Gastrocnemius medialis (tissue), 4 donors: ENCODE results near the gene NAP1L4. TPM values are rescaled to one million over a fixed set of nuclear protein-coding genes. Genes with fewer than 3 reads are reported as not detected.

Experiments used
- ATAC-seq, 2 donors: fragments of 150-250 bp; one replicate each; pipeline ENCODE4 v1.9.1; 2016
- DNase-seq, 2 donors: peaks; one replicate each; pipeline ENCODE4 v3.0.0-alpha.2; 2019
- H3K27ac ChIP-seq, 4 donors: fragments of 200-600 bp; sonication (generic); 1 replicate in 1 of 4; 2 replicates in 3 of 4; pipeline ENCODE4 v1.5.1; 2016 to 2018; ENCODE audit warnings: mild to moderate bottlenecking in 2 of 4, moderate library complexity in 1 of 4
- H3K27me3 ChIP-seq, 3 donors: fragments of 200-600 bp; sonication (generic) in 2 of 3; 1 replicate in 1 of 3; 2 replicates in 2 of 3; pipeline versions ENCODE4 v1.5.1 to v1.6.0; 2016 to 2019; ENCODE audit warnings: mild to moderate bottlenecking in 1 of 3, moderate library complexity in 1 of 3
- H3K36me3 ChIP-seq, 2 donors: fragments of 200-600 bp; sonication (generic) in 1 of 2; one replicate each; pipeline ENCODE4 v1.5.1; 2017 to 2018
- H3K4me1 ChIP-seq, 2 donors: fragments of 200-600 bp; sonication (generic) in 1 of 2; one replicate each; pipeline ENCODE4 v1.5.1; 2016 to 2017; ENCODE audit warnings: mild to moderate bottlenecking in 2 of 2
- H3K4me3 ChIP-seq, 4 donors: fragments of 200-600 bp; sonication (generic) in 3 of 4; 1 replicate in 1 of 4; 2 replicates in 3 of 4; pipeline ENCODE4 v1.5.1; 2016 to 2019; ENCODE audit warnings: mild to moderate bottlenecking in 2 of 4
- H3K9me3 ChIP-seq, 3 donors: fragments of 200-600 bp; sonication (generic) in 2 of 3; 1 replicate in 1 of 3; 2 replicates in 2 of 3; pipeline ENCODE4 v1.5.1; 2016 to 2019
- CTCF ChIP-seq, 5 experiments: fragments of 450-650 bp in 3 of 5; fragments of 200-600 bp in 2 of 5; sonication (generic) in 2 of 5; IDR thresholded peaks in 4 of 5; conservative IDR thresholded peaks in 1 of 5; 1 replicate in 4 of 5; 2 replicates in 1 of 5; pipeline ENCODE4 v1.5.1; 2016 to 2019; ENCODE audit warnings: antibody characterized with exemption in 5 of 5, mild to moderate bottlenecking in 3 of 5, moderate library complexity in 3 of 5
- POLR2A ChIP-seq, 2 donors: fragments of 450-650 bp; IDR thresholded peaks; one replicate each; pipeline ENCODE4 v1.6.1; 2017; ENCODE audit warnings: antibody characterized with exemption in 2 of 2, mild to moderate bottlenecking in 2 of 2, moderate library complexity in 2 of 2
- in situ Hi-C, 4 donors: fragments of 200-750 bp; cut with MboI; loops; one replicate each; pipeline versions ENCODE4 v1.15.0 to v1.8.0; 2017; ENCODE audit warnings: low sequenced_read_pairs in 4 of 4
- intact Hi-C: fragments of 100-400 bp; cut with DNase I; formaldehyde crosslinking; loops from one replicate; pipeline ENCODE4 v1.15.1; 2023; ENCODE audit warnings: low total_unique reads
- total RNA-seq, 4 donors: library from RNA; depleted of rRNA; stranded (reverse); fragments of >200 nt; gene quantifications; one replicate each; pipeline versions ENCODE4 v1.1.0 to v1.2.3, GENCODE V29; 2016

The NAP1L4 gene
- total RNA-seq, 4 donors from 2014 or later = 86.4 to 123 (median 111) TPM

- ATAC-seq = no peak
- H3K4me1 ChIP-seq = peaks cover 4 to 9% of the 10 kb centered on the region in 2 donors
- H3K9me3 ChIP-seq = no peaks in the 10 kb centered on the region
- H3K4me3 ChIP-seq = no peak overlapping the region
- no peaks in the 10 kb centered on the region for H3K36me3 ChIP-seq
- no peak for DNase-seq
- TF ChIP-seq POLR2A (IDR thresholded peaks at IDR 0.05) (no peak), CTCF (IDR thresholded peaks at IDR 0.05 in 4 of 5, conservative IDR thresholded peaks at IDR 0.05 in 1 of 5) (no peak)
- H3K27ac ChIP-seq = no peak overlapping the region
- in situ Hi-C loops (no loop called here), intact Hi-C loops (no loop called here)
- peaks cover 25 to 42% (median 39%) of the 10 kb centered on the region in 3 donors for H3K27me3 ChIP-seq
Measured at GRCh38 chr11:2931771-2932738, 60.1 kb downstream of the NAP1L4 start.

- H3K9me3 ChIP-seq = no peaks in the 10 kb centered on the region
- TF ChIP-seq POLR2A (IDR thresholded peaks at IDR 0.05) (no peak), CTCF (IDR thresholded peaks at IDR 0.05 in 4 of 5, conservative IDR thresholded peaks at IDR 0.05 in 1 of 5) (no peak)
- H3K4me1 ChIP-seq = peaks cover 4 to 9% of the 10 kb centered on the region in 2 donors
- in situ Hi-C loops = no loop called here
- ATAC-seq (no peak), DNase-seq (no peak)
- H3K27me3 ChIP-seq = peaks cover 27 to 43% (median 42%) of the 10 kb centered on the region in 3 donors
- H3K4me3 ChIP-seq = no peak overlapping the region
- intact Hi-C loops = no loop called here
- H3K27ac ChIP-seq = no peak overlapping the region
- H3K36me3 ChIP-seq = no peaks in the 10 kb centered on the region
Measured at GRCh38 chr11:2931420-2931746, 60.7 kb downstream of the NAP1L4 start.

- H3K4me3 ChIP-seq = peak overlapping the region in 3 of 4 donors; percentile 46 to 51 (median 47)
- H3K27ac ChIP-seq = no peak overlapping the region
- intact Hi-C loops (no loop called here), in situ Hi-C loops (no loop called here)
- H3K36me3 ChIP-seq = no peaks in the 10 kb centered on the region
- H3K4me1 ChIP-seq = peaks cover 4 to 9% of the 10 kb centered on the region in 2 donors
- peaks cover 27 to 43% (median 42%) of the 10 kb centered on the region in 3 donors for H3K27me3 ChIP-seq
- TF ChIP-seq POLR2A (IDR thresholded peaks at IDR 0.05) = no peak
- peak; percentile 1 to 56 (median 37) for TF ChIP-seq CTCF (IDR thresholded peaks at IDR 0.05 in 4 of 5, conservative IDR thresholded peaks at IDR 0.05 in 1 of 5)
- no peaks in the 10 kb centered on the region for H3K9me3 ChIP-seq
- DNase-seq (no peak), ATAC-seq (no peak)
Measured at GRCh38 chr11:2930704-2931419, 61.3 kb downstream of the NAP1L4 start.

- DNase-seq = no peak
- TF ChIP-seq POLR2A (IDR thresholded peaks at IDR 0.05) (no peak), CTCF (IDR thresholded peaks at IDR 0.05 in 4 of 5, conservative IDR thresholded peaks at IDR 0.05 in 1 of 5) (peak in 3 of 5 experiments; percentile 26 to 47 (median 35))
- ATAC-seq = no peak
- Histone ChIP-seq H3K36me3 (no peaks in the 10 kb centered on the region), H3K4me1 (peaks cover 4 to 9% of the 10 kb centered on the region in 2 donors), H3K4me3 (peak overlapping the region; percentile 46 to 51 (median 49)), H3K9me3 (no peaks in the 10 kb centered on the region), H3K27ac (no peak overlapping the region), H3K27me3 (peaks cover 27 to 43% (median 42%) of the 10 kb centered on the region in 3 donors)
- intact Hi-C loops (no loop called here), in situ Hi-C loops (no loop called here)
Measured at GRCh38 chr11:2929950-2930703, 62.0 kb downstream of the NAP1L4 start.
